Neural cell (in vitro differentiated cells): Measurements from ENCODE around the gene RASAL1. TPM values are rescaled to one million over a fixed set of nuclear protein-coding genes. Genes with fewer than 3 reads are reported as not detected.

Source experiments
- H2AFZ ChIP-seq: fragments of 200-600, 300-800 bp; sonication (generic), shearing (Covaris generic); 2 replicates; pipeline ENCODE4 v1.6.0; 2014; ENCODE audit warnings: low read depth, mild to moderate bottlenecking, antibody characterized with exemption, low read length, moderate library complexity
- H3F3A ChIP-seq: fragments of 200-600 bp; shearing (Covaris generic); 2 replicates; pipeline ENCODE4 v1.6.1; 2016; ENCODE audit warnings: mild to moderate bottlenecking, moderate library complexity, mixed read lengths, antibody characterized with exemption, low read length; ENCODE audit not compliant: insufficient read depth, poor library complexity, severe bottlenecking
- H3K27ac ChIP-seq: fragments of 200-600, 300-800 bp; sonication (generic), shearing (Covaris generic); 2 replicates; pipeline ENCODE4 v1.5.1; 2014; ENCODE audit warnings: mild to moderate bottlenecking, low read length, moderate library complexity
- H3K27me3 ChIP-seq: fragments of 300-800, 200-600 bp; sonication (generic), shearing (Covaris generic); 2 replicates; pipeline ENCODE4 v1.6.0; 2014; ENCODE audit warnings: mild to moderate bottlenecking, low read depth, low read length, moderate library complexity; ENCODE audit not compliant: insufficient read depth
- H3K36me3 ChIP-seq: fragments of 300-800, 200-600 bp; sonication (generic), shearing (Covaris generic); 2 replicates; pipeline ENCODE4 v1.5.1; 2014; ENCODE audit warnings: mild to moderate bottlenecking, antibody characterized with exemption, low read length, moderate library complexity; ENCODE audit not compliant: insufficient read depth
- H3K4me2 ChIP-seq: fragments of 300-800, 200-600 bp; sonication (generic), shearing (Covaris generic); 2 replicates; pipeline ENCODE4 v1.6.0; 2014; ENCODE audit warnings: mild to moderate bottlenecking, low read length
- H3K4me3 ChIP-seq: fragments of 300-800, 200-600 bp; sonication (generic), shearing (Covaris generic); 2 replicates; pipeline ENCODE4 v1.5.1; 2014; ENCODE audit warnings: mild to moderate bottlenecking, low read length, moderate library complexity
- H3K79me2 ChIP-seq: fragments of 200-600 bp; shearing (Covaris generic); replicated peaks from 2 replicates; pipeline ENCODE4 v1.6.0; 2014; ENCODE audit warnings: mild to moderate bottlenecking, low read length, moderate library complexity; ENCODE audit not compliant: insufficient read depth
- H3K9ac ChIP-seq: fragments of 300-800, 200-600 bp; sonication (generic), shearing (Covaris generic); 2 replicates; pipeline ENCODE4 v1.6.1; 2016; ENCODE audit warnings: mild to moderate bottlenecking, low read length, mixed read lengths
- H3K9me2 ChIP-seq: fragments of 200-600 bp; shearing (Covaris generic); 2 replicates; pipeline ENCODE4 v1.6.1; 2016; ENCODE audit warnings: mild to moderate bottlenecking, low read length, mixed read lengths; ENCODE audit not compliant: insufficient read depth
- H3K9me3 ChIP-seq: fragments of 200-600, 300-800 bp; sonication (generic), shearing (Covaris generic); 2 replicates; pipeline ENCODE4 v1.6.1; 2016; ENCODE audit warnings: mild to moderate bottlenecking, mixed run types, low read length, moderate library complexity, mixed read lengths
- H4K20me1 ChIP-seq: fragments of 200-600 bp; shearing (Covaris generic); 2 replicates; pipeline ENCODE4 v1.6.1; 2016; ENCODE audit warnings: mild to moderate bottlenecking, mixed run types; ENCODE audit not compliant: insufficient read depth
- EP300 ChIP-seq: fragments of 450-650 bp; conservative IDR thresholded peaks from 2 replicates; pipeline ENCODE4 v1.6.1; 2014; ENCODE audit warnings: antibody characterized with exemption, mild to moderate bottlenecking, moderate library complexity; ENCODE audit not compliant: poor library complexity, severe bottlenecking
- EZH2 ChIP-seq: fragments of 200-600, 300-800 bp; shearing (Covaris generic), sonication (generic); IDR thresholded peaks from 2 replicates; pipeline ENCODE4 v1.6.1; 2014; ENCODE audit warnings: antibody characterized with exemption, low read length, borderline replicate concordance, mild to moderate bottlenecking; ENCODE audit not compliant: insufficient read depth, poor library complexity, severe bottlenecking
- MXI1 ChIP-seq: fragments of 450-650 bp; conservative IDR thresholded peaks from 2 replicates; pipeline ENCODE4 v1.6.1; 2014; ENCODE audit warnings: antibody characterized with exemption, mild to moderate bottlenecking; ENCODE audit not compliant: poor library complexity, severe bottlenecking
- POLR2AphosphoS5 ChIP-seq: IDR thresholded peaks from 2 replicates; pipeline ENCODE4 v1.6.1; 2012
- RAD21 ChIP-seq: fragments of 450-650 bp; conservative IDR thresholded peaks from 2 replicates; pipeline ENCODE4 v1.6.1; 2014; ENCODE audit warnings: antibody characterized with exemption, mild to moderate bottlenecking, moderate library complexity
- SMC3 ChIP-seq: fragments of 450-650 bp; conservative IDR thresholded peaks from 2 replicates; pipeline ENCODE4 v1.6.1; 2014; ENCODE audit warnings: antibody characterized with exemption, mild to moderate bottlenecking, moderate library complexity; ENCODE audit not compliant: poor library complexity
- TAF1 ChIP-seq: IDR thresholded peaks from 2 replicates; pipeline ENCODE4 v1.6.1; 2012; ENCODE audit warnings: low read depth
- polyA minus RNA-seq: library from RNA; depleted of rRNA, polyadenylated mRNA; stranded (reverse); fragments of >200 nt; gene quantifications from 2 replicates; pipeline ENCODE4 v1.2.3, GENCODE V29; 2014
- polyA plus RNA-seq: library from polyadenylated mRNA; depleted of rRNA; stranded (reverse); fragments of >200 nt; gene quantifications from 2 replicates; pipeline ENCODE4 v1.2.3, GENCODE V29; 2014
- TF ChIP-seq, protein P1 (sequence below): fragments of 450-650 bp; IDR thresholded peaks from 2 replicates; pipeline ENCODE4 v1.5.1; 2014; ENCODE audit warnings: antibody characterized with exemption, mild to moderate bottlenecking, moderate library complexity; ENCODE audit not compliant: poor library complexity, severe bottlenecking
- TF ChIP-seq, protein P2 (sequence below): IDR thresholded peaks from 2 replicates; pipeline ENCODE4 v1.6.1; 2012; ENCODE audit warnings: borderline replicate concordance

The RASAL1 gene, protein sequence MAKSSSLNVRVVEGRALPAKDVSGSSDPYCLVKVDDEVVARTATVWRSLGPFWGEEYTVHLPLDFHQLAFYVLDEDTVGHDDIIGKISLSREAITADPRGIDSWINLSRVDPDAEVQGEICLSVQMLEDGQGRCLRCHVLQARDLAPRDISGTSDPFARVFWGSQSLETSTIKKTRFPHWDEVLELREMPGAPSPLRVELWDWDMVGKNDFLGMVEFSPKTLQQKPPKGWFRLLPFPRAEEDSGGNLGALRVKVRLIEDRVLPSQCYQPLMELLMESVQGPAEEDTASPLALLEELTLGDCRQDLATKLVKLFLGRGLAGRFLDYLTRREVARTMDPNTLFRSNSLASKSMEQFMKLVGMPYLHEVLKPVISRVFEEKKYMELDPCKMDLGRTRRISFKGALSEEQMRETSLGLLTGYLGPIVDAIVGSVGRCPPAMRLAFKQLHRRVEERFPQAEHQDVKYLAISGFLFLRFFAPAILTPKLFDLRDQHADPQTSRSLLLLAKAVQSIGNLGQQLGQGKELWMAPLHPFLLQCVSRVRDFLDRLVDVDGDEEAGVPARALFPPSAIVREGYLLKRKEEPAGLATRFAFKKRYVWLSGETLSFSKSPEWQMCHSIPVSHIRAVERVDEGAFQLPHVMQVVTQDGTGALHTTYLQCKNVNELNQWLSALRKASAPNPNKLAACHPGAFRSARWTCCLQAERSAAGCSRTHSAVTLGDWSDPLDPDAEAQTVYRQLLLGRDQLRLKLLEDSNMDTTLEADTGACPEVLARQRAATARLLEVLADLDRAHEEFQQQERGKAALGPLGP
- polyA plus RNA-seq: 0.14 and 0.15 TPM in 2 replicates
- polyA minus RNA-seq: not detected in 2 replicates

DNA sequence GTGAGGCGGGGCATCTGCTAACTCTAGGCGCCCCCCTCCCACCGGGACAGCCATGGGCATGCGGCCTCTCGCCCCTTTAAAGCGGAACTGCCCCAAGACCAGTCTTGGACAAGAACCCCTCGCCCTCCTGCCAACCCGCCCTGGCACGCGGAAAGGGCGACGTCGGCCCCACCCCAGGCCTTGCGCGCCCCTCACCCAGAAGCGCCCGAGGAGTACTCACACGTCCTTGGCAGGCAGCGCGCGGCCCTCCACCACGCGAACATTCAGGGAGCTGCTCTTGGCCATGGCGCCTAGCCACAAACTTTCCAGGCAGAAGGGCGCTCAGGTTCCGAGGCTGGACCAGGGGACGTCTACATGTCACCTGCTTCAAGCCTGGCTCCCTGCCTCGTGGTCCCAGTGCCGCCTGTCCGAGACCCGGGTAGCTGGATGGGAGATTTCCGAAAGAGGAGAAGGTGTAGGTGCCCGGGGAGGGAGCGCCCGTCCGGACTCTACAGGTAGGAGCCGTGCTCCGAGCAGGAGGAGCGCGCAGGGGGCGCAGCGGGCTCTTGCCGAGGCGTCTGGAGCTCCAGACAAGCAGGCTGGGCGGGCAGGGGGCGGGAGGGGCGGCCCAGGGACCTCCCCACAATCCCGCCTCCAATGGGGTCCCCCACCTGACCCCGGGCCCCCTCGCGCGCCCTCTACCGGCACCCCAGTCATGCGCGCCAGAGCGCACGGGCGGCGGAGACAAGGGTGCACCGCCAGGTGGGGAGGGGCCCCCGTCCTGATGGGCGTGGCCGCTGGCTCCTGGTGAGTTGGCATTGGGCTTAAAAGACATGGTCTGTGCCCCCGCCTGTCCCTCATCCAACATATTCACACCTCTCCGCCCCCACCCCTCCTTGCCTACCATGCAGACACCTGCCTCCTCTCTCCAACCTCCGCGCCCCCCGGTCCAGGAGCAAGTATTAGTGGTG, at the start of gene RASAL1:
Gene RASAL1 (minus strand): TSS at position 584 of the 950 bp plus-strand sequence. CDS start 299 bp downstream, at position 285.
- Histone ChIP-seq H3F3A (no peaks in the 10 kb centered on the region), H3K36me3 (no peaks in the 10 kb centered on the region), H4K20me1 (no peaks in the 10 kb centered on the region), H3K79me2 (no peaks in the 10 kb centered on the region), H3K27me3 (peaks cover 28% of the 10 kb centered on the region), H3K27ac (no peak within 1 kb of the TSS), H3K9me2 (no peaks in the 10 kb centered on the region), H3K9ac (no peak within 1 kb of the TSS), H3K9me3 (no peaks in the 10 kb centered on the region), H2AFZ (no peak within 1 kb of the TSS), H3K4me2 (no peak within 1 kb of the TSS), H3K4me3 (peak within 1 kb of the TSS; percentile 21)
- TF ChIP-seq SMC3 (no peak), EZH2 (no peak)
- TF ChIP-seq, protein P1, sequence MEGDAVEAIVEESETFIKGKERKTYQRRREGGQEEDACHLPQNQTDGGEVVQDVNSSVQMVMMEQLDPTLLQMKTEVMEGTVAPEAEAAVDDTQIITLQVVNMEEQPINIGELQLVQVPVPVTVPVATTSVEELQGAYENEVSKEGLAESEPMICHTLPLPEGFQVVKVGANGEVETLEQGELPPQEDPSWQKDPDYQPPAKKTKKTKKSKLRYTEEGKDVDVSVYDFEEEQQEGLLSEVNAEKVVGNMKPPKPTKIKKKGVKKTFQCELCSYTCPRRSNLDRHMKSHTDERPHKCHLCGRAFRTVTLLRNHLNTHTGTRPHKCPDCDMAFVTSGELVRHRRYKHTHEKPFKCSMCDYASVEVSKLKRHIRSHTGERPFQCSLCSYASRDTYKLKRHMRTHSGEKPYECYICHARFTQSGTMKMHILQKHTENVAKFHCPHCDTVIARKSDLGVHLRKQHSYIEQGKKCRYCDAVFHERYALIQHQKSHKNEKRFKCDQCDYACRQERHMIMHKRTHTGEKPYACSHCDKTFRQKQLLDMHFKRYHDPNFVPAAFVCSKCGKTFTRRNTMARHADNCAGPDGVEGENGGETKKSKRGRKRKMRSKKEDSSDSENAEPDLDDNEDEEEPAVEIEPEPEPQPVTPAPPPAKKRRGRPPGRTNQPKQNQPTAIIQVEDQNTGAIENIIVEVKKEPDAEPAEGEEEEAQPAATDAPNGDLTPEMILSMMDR: peak; percentile 26
- TF ChIP-seq, protein P2, sequence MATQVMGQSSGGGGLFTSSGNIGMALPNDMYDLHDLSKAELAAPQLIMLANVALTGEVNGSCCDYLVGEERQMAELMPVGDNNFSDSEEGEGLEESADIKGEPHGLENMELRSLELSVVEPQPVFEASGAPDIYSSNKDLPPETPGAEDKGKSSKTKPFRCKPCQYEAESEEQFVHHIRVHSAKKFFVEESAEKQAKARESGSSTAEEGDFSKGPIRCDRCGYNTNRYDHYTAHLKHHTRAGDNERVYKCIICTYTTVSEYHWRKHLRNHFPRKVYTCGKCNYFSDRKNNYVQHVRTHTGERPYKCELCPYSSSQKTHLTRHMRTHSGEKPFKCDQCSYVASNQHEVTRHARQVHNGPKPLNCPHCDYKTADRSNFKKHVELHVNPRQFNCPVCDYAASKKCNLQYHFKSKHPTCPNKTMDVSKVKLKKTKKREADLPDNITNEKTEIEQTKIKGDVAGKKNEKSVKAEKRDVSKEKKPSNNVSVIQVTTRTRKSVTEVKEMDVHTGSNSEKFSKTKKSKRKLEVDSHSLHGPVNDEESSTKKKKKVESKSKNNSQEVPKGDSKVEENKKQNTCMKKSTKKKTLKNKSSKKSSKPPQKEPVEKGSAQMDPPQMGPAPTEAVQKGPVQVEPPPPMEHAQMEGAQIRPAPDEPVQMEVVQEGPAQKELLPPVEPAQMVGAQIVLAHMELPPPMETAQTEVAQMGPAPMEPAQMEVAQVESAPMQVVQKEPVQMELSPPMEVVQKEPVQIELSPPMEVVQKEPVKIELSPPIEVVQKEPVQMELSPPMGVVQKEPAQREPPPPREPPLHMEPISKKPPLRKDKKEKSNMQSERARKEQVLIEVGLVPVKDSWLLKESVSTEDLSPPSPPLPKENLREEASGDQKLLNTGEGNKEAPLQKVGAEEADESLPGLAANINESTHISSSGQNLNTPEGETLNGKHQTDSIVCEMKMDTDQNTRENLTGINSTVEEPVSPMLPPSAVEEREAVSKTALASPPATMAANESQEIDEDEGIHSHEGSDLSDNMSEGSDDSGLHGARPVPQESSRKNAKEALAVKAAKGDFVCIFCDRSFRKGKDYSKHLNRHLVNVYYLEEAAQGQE: no peak

DNA sequence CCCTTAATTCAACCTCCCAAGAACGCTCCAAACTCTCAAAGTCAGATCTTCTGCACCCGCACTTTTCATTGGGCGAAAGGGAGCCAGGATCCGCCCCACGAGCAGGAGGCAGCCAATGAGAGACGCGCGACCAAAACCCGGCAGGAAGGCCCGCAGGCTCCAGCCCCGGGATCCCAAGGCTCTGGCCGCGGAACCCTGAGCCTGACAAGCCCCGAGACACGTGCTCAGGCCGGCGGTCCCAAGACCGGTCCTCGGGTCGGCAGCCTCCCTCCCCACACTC, 49.3 kb upstream of the RASAL1 start:
- Histone ChIP-seq H3K27ac (peak overlapping the region; percentile 77), H3K4me2 (no peak overlapping the region), H4K20me1 (no peaks in the 10 kb centered on the region), H3K9me3 (no peaks in the 10 kb centered on the region), H2AFZ (peak overlapping the region; percentile 80), H3K36me3 (no peaks in the 10 kb centered on the region), H3K79me2 (peaks cover 13% of the 10 kb centered on the region), H3K4me3 (peak overlapping the region; percentile 90), H3K27me3 (no peaks in the 10 kb centered on the region), H3F3A (no peaks in the 10 kb centered on the region), H3K9ac (peak overlapping the region; percentile 83), H3K9me2 (no peaks in the 10 kb centered on the region)
- TF ChIP-seq TAF1 (no peak), MXI1 (no peak), RAD21 (no peak), EZH2 (no peak), SMC3 (no peak), POLR2AphosphoS5 (no peak), EP300 (no peak)
- TF ChIP-seq, protein P2: no peak
- TF ChIP-seq, protein P1: no peak
